Right atrium auricular region (tissue), 2 donors: Measurements from ENCODE around the gene OSBPL5. TPM values are rescaled to one million over a fixed set of nuclear protein-coding genes. Genes with fewer than 3 reads are reported as not detected.
A peak's percentile ranks its signal among the peaks of the same experiment; 100 is the strongest.

Source experiments
- DNase-seq: peaks from one replicate; pipeline ENCODE4 v3.0.0-alpha.2; 2019; ENCODE audit warnings: low spot score
- H3K27ac ChIP-seq, 2 donors: fragments of 200-600 bp; sonication (generic); 1 replicate in 1 of 2; 2 replicates in 1 of 2; pipeline ENCODE4 v1.5.1; 2016 to 2019
- H3K27me3 ChIP-seq, 2 donors: fragments of 200-600 bp; sonication (generic); one replicate each; pipeline versions ENCODE4 v1.5.1 to v1.6.0; 2017 to 2019
- H3K36me3 ChIP-seq: fragments of 200-600 bp; sonication (generic); one replicate; pipeline ENCODE4 v1.5.1; 2016
- H3K4me1 ChIP-seq, 2 donors: fragments of 200-600 bp; sonication (generic); one replicate each; pipeline versions ENCODE4 v1.5.1 to v1.6.0; 2017 to 2019
- H3K4me3 ChIP-seq, 2 donors: fragments of 200-600 bp; sonication (generic); 1 replicate in 1 of 2; 2 replicates in 1 of 2; pipeline ENCODE4 v1.5.1; 2017 to 2019; ENCODE audit warnings: mild to moderate bottlenecking in 1 of 2, moderate library complexity in 1 of 2
- H3K9me3 ChIP-seq, 2 donors: fragments of 200-600 bp; sonication (generic); one replicate each; pipeline ENCODE4 v1.5.1; 2019
- total RNA-seq, 2 donors: library from RNA; depleted of rRNA; stranded (reverse); fragments of >200 nt; gene quantifications; one replicate each; pipeline ENCODE4 v1.1.0, GENCODE V29; 2016
- TF ChIP-seq, protein P1 (sequence below), 2 donors: fragments of 200-600 bp; sonication (generic); IDR thresholded peaks; one replicate each; pipeline ENCODE4 v1.5.1; 2019; ENCODE audit warnings: antibody characterized with exemption in 2 of 2

The OSBPL5 gene
- total RNA-seq, 2 donors from 2014 or later = 11.1 to 17.8 TPM

DNA sequence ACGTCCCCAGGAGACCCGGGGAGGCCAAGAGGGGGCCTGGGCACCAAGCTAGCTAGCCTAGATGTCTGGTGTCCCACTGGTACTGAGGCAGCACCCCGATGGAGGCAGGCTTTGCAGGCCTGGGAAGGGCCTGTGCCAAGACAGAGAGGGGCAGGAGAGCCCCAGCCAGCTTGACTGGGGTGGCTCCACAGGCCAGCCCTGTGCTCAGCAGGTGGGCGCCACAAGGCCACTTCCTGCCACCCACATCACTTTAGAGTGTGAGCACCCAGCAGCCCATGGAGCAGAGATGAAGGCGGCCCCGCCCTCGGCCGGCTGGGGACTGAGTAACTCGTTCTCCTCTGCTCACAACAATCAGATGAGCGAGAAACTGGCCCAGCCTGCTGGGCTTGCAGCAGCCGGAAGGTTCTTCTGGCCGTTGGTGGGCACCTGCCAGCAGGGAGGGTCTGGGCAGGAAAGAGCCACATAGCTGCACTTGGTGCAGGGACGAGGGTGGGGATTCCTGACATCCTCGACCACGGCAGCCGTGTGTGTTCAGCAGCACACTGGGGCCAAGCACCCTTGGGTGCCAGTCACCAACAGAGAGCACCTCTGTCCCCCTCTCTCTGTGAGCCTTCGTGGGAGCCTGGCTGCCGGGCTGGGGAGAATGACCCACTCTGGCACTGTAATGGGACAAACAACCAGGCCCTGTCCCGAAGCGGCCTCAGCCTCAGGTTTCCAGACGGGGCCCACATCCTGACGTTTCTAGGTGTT lies 7.6 kb downstream of the OSBPL5 start:
- Histone ChIP-seq H3K27me3 (no peaks in the 10 kb centered on the region), H3K27ac (no peak overlapping the region), H3K4me1 (peaks cover 0 to 92% of the 10 kb centered on the region in 2 donors)

DNA sequence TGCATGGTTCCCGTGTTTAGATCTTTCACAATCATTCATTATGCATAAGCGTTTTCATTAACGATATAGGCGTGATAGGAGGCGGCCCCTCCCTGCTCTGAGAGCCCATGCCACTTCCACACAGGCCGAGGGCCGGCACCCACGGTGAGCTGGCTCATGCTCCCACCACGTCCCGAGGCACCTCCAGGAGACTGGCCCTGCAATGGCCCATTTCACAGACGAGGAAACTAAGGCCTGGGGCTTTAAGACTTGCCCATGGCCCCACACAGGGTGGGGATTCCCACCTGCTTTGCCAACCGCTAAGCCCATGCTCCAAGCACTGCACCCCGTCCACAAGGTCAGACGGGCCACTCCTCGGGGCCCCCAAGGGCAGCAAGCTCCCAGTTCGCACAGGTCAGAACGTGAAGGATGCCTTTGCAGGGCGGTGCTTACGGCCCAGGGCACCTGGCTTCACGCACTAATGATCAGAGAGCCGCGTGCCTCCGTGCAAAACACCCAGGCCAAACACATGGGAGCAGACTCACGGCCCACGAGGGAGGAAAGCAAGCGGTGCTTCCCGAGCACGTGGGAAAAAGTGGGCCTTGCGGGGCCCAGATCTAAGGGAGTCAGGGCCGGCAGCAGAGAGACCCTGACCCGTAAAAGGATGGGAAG lies 8.3 kb downstream of the OSBPL5 start:
- Histone ChIP-seq H3K36me3 (peaks cover 9% of the 10 kb centered on the region), H3K27ac (peak overlapping the region in 1 of 2 donors; percentile 26), H3K4me1 (peaks cover 0 to 89% of the 10 kb centered on the region in 2 donors), H3K27me3 (no peaks in the 10 kb centered on the region), H3K4me3 (no peak overlapping the region), H3K9me3 (no peaks in the 10 kb centered on the region)
- DNase-seq = no peak
- TF ChIP-seq, protein P1, sequence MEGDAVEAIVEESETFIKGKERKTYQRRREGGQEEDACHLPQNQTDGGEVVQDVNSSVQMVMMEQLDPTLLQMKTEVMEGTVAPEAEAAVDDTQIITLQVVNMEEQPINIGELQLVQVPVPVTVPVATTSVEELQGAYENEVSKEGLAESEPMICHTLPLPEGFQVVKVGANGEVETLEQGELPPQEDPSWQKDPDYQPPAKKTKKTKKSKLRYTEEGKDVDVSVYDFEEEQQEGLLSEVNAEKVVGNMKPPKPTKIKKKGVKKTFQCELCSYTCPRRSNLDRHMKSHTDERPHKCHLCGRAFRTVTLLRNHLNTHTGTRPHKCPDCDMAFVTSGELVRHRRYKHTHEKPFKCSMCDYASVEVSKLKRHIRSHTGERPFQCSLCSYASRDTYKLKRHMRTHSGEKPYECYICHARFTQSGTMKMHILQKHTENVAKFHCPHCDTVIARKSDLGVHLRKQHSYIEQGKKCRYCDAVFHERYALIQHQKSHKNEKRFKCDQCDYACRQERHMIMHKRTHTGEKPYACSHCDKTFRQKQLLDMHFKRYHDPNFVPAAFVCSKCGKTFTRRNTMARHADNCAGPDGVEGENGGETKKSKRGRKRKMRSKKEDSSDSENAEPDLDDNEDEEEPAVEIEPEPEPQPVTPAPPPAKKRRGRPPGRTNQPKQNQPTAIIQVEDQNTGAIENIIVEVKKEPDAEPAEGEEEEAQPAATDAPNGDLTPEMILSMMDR (IDR thresholded peaks at IDR 0.05) = no peak

More for the DNA sequence above, 7.6 kb downstream of the OSBPL5 start:
- Histone ChIP-seq H3K36me3 (peaks cover 3% of the 10 kb centered on the region), H3K9me3 (no peaks in the 10 kb centered on the region), H3K4me3 (no peak overlapping the region)
- DNase-seq = no peak
- TF ChIP-seq, protein P1 (IDR thresholded peaks at IDR 0.05) = no peak

DNA sequence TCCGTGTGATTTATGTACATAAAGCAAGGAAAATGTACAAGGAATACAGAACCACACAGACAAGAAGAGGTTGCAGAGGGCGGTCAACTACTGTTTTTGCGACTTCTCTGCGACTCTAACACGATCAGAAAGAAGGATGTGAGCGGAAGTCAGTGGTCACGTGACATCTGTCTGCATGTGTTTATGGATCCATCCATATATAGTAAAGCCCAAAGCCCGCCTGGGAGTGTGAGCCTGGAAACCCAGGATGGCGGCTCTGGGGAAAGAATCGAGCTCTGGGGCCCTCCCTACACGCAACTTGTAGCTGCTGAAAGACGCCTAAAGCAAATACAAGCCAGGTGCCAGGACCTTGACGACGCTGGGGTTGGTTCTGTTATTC lies 8.8 kb downstream of the OSBPL5 start:
- TF ChIP-seq, protein P1 (IDR thresholded peaks at IDR 0.05) = no peak
- no peak overlapping the region for H3K4me3 ChIP-seq

DNA sequence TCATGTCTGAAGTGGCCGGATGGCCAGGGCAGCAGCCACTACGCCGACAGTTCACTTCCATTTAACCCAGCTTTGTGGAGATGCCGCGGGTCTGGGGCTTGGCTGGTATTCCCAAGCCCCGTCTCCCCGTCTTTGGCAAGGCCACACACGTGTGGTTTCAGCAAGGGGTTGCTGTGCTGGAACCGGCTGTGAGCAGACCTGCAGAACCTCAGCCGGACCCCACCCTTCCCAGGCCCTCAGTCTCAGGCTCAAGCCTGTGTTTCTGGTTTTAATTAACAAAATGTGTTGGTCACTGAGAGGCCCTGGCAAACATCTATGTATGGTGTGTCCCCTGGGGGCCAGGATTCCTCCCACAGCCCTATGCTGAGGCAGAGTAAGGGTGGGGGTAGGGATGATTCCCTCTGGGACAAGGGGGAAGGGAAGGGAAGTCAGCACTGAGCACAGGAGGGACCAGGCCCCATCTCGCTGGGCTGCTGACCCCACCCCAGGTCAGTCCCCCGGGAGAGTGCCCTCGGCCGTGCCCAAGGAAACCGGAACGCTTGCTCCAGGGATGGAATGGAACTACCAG lies 9.3 kb downstream of the OSBPL5 start:
- Histone ChIP-seq H3K4me1 (peaks cover 0 to 85% of the 10 kb centered on the region in 2 donors), H3K4me3 (no peak overlapping the region), H3K27ac (peak overlapping the region in 1 of 2 donors; percentile 55), H3K9me3 (no peaks in the 10 kb centered on the region), H3K36me3 (peaks cover 9% of the 10 kb centered on the region), H3K27me3 (no peaks in the 10 kb centered on the region)
- no peak for DNase-seq
- TF ChIP-seq, protein P1 (IDR thresholded peaks at IDR 0.05) = no peak

More for the DNA sequence above, 8.8 kb downstream of the OSBPL5 start:
- H3K27me3 ChIP-seq = no peaks in the 10 kb centered on the region
- DNase-seq = no peak
- no peaks in the 10 kb centered on the region for H3K9me3 ChIP-seq
- H3K36me3 ChIP-seq = peaks cover 9% of the 10 kb centered on the region
- peak overlapping the region; percentile 26 to 55 for H3K27ac ChIP-seq
- H3K4me1 ChIP-seq = peaks cover 0 to 89% of the 10 kb centered on the region in 2 donors

DNA sequence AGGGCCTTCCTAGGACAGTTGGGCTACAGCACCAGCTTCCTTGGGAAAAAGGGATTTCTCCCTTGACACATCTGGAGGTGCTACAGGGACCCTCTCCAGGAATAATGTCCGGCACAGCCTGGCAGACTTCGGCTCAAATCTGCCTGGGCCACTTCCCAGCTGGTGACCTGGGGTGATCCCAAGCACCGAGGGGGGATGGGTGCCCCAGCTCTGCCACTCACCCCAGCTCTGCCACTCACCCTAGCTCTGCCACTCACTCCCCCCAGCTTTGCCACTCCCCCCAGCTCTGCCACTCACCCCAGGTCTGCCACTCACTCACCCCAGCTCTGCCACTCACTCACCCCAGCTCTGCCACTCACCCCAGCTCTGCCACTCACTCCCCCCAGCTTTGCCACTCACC lies 9.9 kb downstream of the OSBPL5 start:
- TF ChIP-seq, protein P1 (IDR thresholded peaks at IDR 0.05) = no peak
- Histone ChIP-seq H3K27me3 (no peaks in the 10 kb centered on the region), H3K27ac (peak overlapping the region in 1 of 2 donors; percentile 55), H3K9me3 (no peaks in the 10 kb centered on the region), H3K4me1 (peaks cover 0 to 84% of the 10 kb centered on the region in 2 donors), H3K4me3 (no peak overlapping the region), H3K36me3 (peaks cover 9% of the 10 kb centered on the region)
- DNase-seq = no peak
